Stimulated activated naive CD8-positive, alpha-beta T cell treated with anti-CD3 and anti-CD28 coated beads, Interleukin-15, amount 100 ng/mL, for 72 hours (primary cell): ENCODE data around the gene MSMB.
"Not testable (repeated sequence)": the region's sequence is repeated elsewhere in the genome, so short reads cannot be mapped to it uniquely, and the experiment has no call there.

ENCODE experiments used
- ATAC-seq: fragments of 150-1000 bp; cut with Tn5 transposase; 2 replicates; pipeline ENCODE4 v1.10.0; 2021; ENCODE audit warnings: mild to moderate bottlenecking, moderate library complexity
- DNase-seq, 2 donors: peaks; one replicate each; pipeline ENCODE4 v3.0.0; 2021 to 2022
- H3K27ac Mint-ChIP-seq, 2 donors: one replicate each; pipeline ENCODE4 v1.8.0; 2022; ENCODE audit warnings: mild to moderate bottlenecking in 2 of 2, mixed read lengths in 2 of 2, moderate library complexity in 2 of 2
- H3K27me3 Mint-ChIP-seq: one replicate; pipeline ENCODE4 v1.8.0; 2022; ENCODE audit warnings: mixed read lengths
- H3K4me1 Mint-ChIP-seq: one replicate; pipeline ENCODE4 v1.8.0; 2022; ENCODE audit warnings: mild to moderate bottlenecking, mixed read lengths
- H3K4me3 Mint-ChIP-seq, 2 donors: one replicate each; pipeline ENCODE4 v1.8.0; 2022; ENCODE audit warnings: mild to moderate bottlenecking in 2 of 2, mixed read lengths in 2 of 2, moderate library complexity in 1 of 2
- H3K9me3 Mint-ChIP-seq, 2 donors: one replicate each; pipeline ENCODE4 v1.8.0; 2022; ENCODE audit warnings: mixed read lengths in 2 of 2

Gene MSMB

GRCh38 chr10:46014683-46015405 lies 31.2 kb downstream of the MSMB start:
- DNase-seq = no peak
- Mint-ChIP-seq H3K4me1 (peaks cover 31% of the 10 kb centered on the region), H3K9me3 (no peaks in the 10 kb centered on the region), H3K4me3 (no peak overlapping the region), H3K27ac (no peak overlapping the region), H3K27me3 (no peaks in the 10 kb centered on the region)
- peak; percentile 46 for ATAC-seq

GRCh38 chr10:46014206-46014605 lies 31.9 kb downstream of the MSMB start:
- H3K4me3 Mint-ChIP-seq = no peak overlapping the region
- peaks cover 25% of the 10 kb centered on the region for H3K4me1 Mint-ChIP-seq
- no peak overlapping the region for H3K27ac Mint-ChIP-seq
- H3K9me3 Mint-ChIP-seq = no peaks in the 10 kb centered on the region
- ATAC-seq = no peak
- DNase-seq = no peak
- no peaks in the 10 kb centered on the region for H3K27me3 Mint-ChIP-seq

- DNase-seq (no peak), ATAC-seq (no peak)
- peaks cover 13% of the 10 kb centered on the region for H3K4me1 Mint-ChIP-seq
- H3K9me3 Mint-ChIP-seq = no peaks in the 10 kb centered on the region
- no peak overlapping the region for H3K27ac Mint-ChIP-seq
- H3K27me3 Mint-ChIP-seq = no peaks in the 10 kb centered on the region
- H3K4me3 Mint-ChIP-seq = no peak overlapping the region
Measured at GRCh38 chr10:46012746-46013145, 33.3 kb downstream of the MSMB start.

GRCh38 chr10:46006219-46006618 lies 39.9 kb downstream of the MSMB start:
- ATAC-seq (no peak), DNase-seq (no peak)
- H3K27me3 Mint-ChIP-seq = no peaks in the 10 kb centered on the region
- no peak overlapping the region for H3K27ac Mint-ChIP-seq
- no peaks in the 10 kb centered on the region for H3K4me1 Mint-ChIP-seq
- H3K9me3 Mint-ChIP-seq = no peaks in the 10 kb centered on the region
- H3K4me3 Mint-ChIP-seq = no peak overlapping the region

- no peak for ATAC-seq
- Mint-ChIP-seq H3K4me1 (no peaks in the 10 kb centered on the region), H3K9me3 (no peaks in the 10 kb centered on the region), H3K4me3 (no peak overlapping the region), H3K27ac (no peak overlapping the region), H3K27me3 (no peaks in the 10 kb centered on the region)
- DNase-seq = no peak
Measured at GRCh38 chr10:46005383-46005782, 40.7 kb downstream of the MSMB start.

- Mint-ChIP-seq H3K4me3 (no peak overlapping the region), H3K9me3 (no peaks in the 10 kb centered on the region), H3K4me1 (no peaks in the 10 kb centered on the region), H3K27me3 (no peaks in the 10 kb centered on the region), H3K27ac (no peak overlapping the region)
- DNase-seq = no peak
- ATAC-seq = no peak
Measured at GRCh38 chr10:46004963-46005362, 41.1 kb downstream of the MSMB start.

GRCh38 chr10:46002916-46003693 lies 43.0 kb downstream of the MSMB start:
- Mint-ChIP-seq H3K4me1 (no peaks in the 10 kb centered on the region), H3K27ac (peak overlapping the region; percentile 19 to 78), H3K4me3 (no peak overlapping the region), H3K27me3 (no peaks in the 10 kb centered on the region), H3K9me3 (no peaks in the 10 kb centered on the region)
- DNase-seq (no peak), ATAC-seq (no peak)

GRCh38 chr10:46002189-46002687 lies 43.8 kb downstream of the MSMB start:
- not testable (repeated sequence) for H3K9me3 Mint-ChIP-seq, H3K27me3 Mint-ChIP-seq, ATAC-seq, DNase-seq, H3K4me1 Mint-ChIP-seq, H3K27ac Mint-ChIP-seq, H3K4me3 Mint-ChIP-seq

GRCh38 chr10:46001187-46001756 lies 44.8 kb downstream of the MSMB start:
- no peak for DNase-seq
- Mint-ChIP-seq H3K9me3 (no peaks in the 10 kb centered on the region), H3K27ac (peak overlapping the region in 1 of 2 donors; percentile 19), H3K4me1 (no peaks in the 10 kb centered on the region), H3K27me3 (no peaks in the 10 kb centered on the region), H3K4me3 (no peak overlapping the region)
- no peak for ATAC-seq

- no peaks in the 10 kb centered on the region for H3K9me3 Mint-ChIP-seq
- H3K27ac Mint-ChIP-seq = no peak overlapping the region
- no peaks in the 10 kb centered on the region for H3K4me1 Mint-ChIP-seq
- H3K27me3 Mint-ChIP-seq = no peaks in the 10 kb centered on the region
- ATAC-seq (no peak), DNase-seq (no peak)
- no peak overlapping the region for H3K4me3 Mint-ChIP-seq
Measured at GRCh38 chr10:46000538-46000937, 45.5 kb downstream of the MSMB start.

GRCh38 chr10:45999955-46000354 lies 46.1 kb downstream of the MSMB start:
- H3K4me1 Mint-ChIP-seq, H3K9me3 Mint-ChIP-seq, ATAC-seq, H3K27me3 Mint-ChIP-seq, DNase-seq, H3K4me3 Mint-ChIP-seq, H3K27ac Mint-ChIP-seq: not testable (repeated sequence)

- Mint-ChIP-seq H3K27ac (no peak overlapping the region), H3K9me3 (no peaks in the 10 kb centered on the region), H3K4me1 (no peaks in the 10 kb centered on the region), H3K4me3 (no peak overlapping the region), H3K27me3 (no peaks in the 10 kb centered on the region)
- DNase-seq (no peak), ATAC-seq (no peak)
Measured at GRCh38 chr10:45997994-45998763, 47.9 kb downstream of the MSMB start.

- DNase-seq = no peak
- Mint-ChIP-seq H3K4me1 (no peaks in the 10 kb centered on the region), H3K27me3 (no peaks in the 10 kb centered on the region), H3K9me3 (no peaks in the 10 kb centered on the region), H3K4me3 (no peak overlapping the region), H3K27ac (peak overlapping the region in 1 of 2 donors; percentile 31)
- ATAC-seq = no peak
Measured at GRCh38 chr10:45997557-45997956, 48.5 kb downstream of the MSMB start.

GRCh38 chr10:45985590-45985989 lies 60.5 kb downstream of the MSMB start:
- DNase-seq, H3K4me3 Mint-ChIP-seq, H3K4me1 Mint-ChIP-seq, ATAC-seq, H3K27ac Mint-ChIP-seq, H3K27me3 Mint-ChIP-seq, H3K9me3 Mint-ChIP-seq: not testable (repeated sequence)

- not testable (repeated sequence) for H3K27ac Mint-ChIP-seq, H3K27me3 Mint-ChIP-seq, ATAC-seq, DNase-seq, H3K9me3 Mint-ChIP-seq, H3K4me3 Mint-ChIP-seq, H3K4me1 Mint-ChIP-seq
Measured at GRCh38 chr10:45984473-45984872, 61.6 kb downstream of the MSMB start.
